ENCODE results near the gene NDN.

- TF ChIP-seq EZH2phosphoT487 (IDR thresholded peaks at IDR 0.05; ENCODE audit: insufficient read depth, low read depth) (no peak), EZH2 (IDR thresholded peaks at IDR 0.05; ENCODE audit: insufficient read depth, poor library complexity, severe bottlenecking) (no peak)
These were observed 42.3 kb downstream of the NDN start for GRCh38 chr15:23644829-23645228.

Data from GM23248 (cell line).